Sigmoid colon (tissue), 4 donors: Measurements from ENCODE around the gene SLC12A3.

Source experiments
- CTCF ChIP-seq, 4 experiments: fragments of 450-650 bp in 3 of 4; fragments of 200-600 bp in 1 of 4; IDR thresholded peaks; one replicate each; pipeline ENCODE4 v1.5.1; 2016 to 2019; ENCODE audit warnings: antibody characterized with exemption in 4 of 4, mild to moderate bottlenecking in 3 of 4, moderate library complexity in 2 of 4
- EP300 ChIP-seq, 4 donors: sonication (generic); formaldehyde crosslinking; IDR thresholded peaks; one replicate each; pipeline ENCODE4 v1.6.1; 2017; ENCODE audit warnings: antibody characterized with exemption in 4 of 4
- POLR2A ChIP-seq, 2 donors: fragments of 450-650 bp; IDR thresholded peaks; one replicate each; pipeline ENCODE4 v1.6.1; 2016; ENCODE audit warnings: antibody characterized with exemption in 2 of 2, mild to moderate bottlenecking in 2 of 2, moderate library complexity in 2 of 2
- POLR2AphosphoS5 ChIP-seq, 4 donors: sonication (generic); formaldehyde crosslinking; IDR thresholded peaks; one replicate each; pipeline ENCODE4 v1.6.1; 2017; ENCODE audit warnings: antibody characterized with exemption in 4 of 4

GRCh38 chr16:56909527-56909979, 44.5 kb downstream of the SLC12A3 start:
- TF ChIP-seq CTCF (IDR thresholded peaks at IDR 0.05) (no peak), POLR2A (IDR thresholded peaks at IDR 0.05) (no peak), POLR2AphosphoS5 (IDR thresholded peaks at IDR 0.05) (no peak), EP300 (IDR thresholded peaks at IDR 0.05) (no peak)
